DOHH2 (cell line): Measurements from ENCODE around the gene FKBP2.

Experiments
- EZH2phosphoT487 ChIP-seq: fragments of 200-600 bp; sonication (generic); IDR thresholded peaks from 2 replicates; pipeline ENCODE4 v1.6.1; 2017; ENCODE audit warnings: borderline replicate concordance, mild to moderate bottlenecking, antibody characterized with exemption, low read length, moderate library complexity, mixed read lengths
- TF ChIP-seq, protein P1 (sequence below): fragments of 200-600 bp; sonication (generic); IDR thresholded peaks from one replicate; pipeline ENCODE4 v1.5.1; 2014; ENCODE audit warnings: antibody characterized with exemption, mild to moderate bottlenecking, low read depth, low read length; ENCODE audit not compliant: poor library complexity, severe bottlenecking

- TF ChIP-seq, protein P1, sequence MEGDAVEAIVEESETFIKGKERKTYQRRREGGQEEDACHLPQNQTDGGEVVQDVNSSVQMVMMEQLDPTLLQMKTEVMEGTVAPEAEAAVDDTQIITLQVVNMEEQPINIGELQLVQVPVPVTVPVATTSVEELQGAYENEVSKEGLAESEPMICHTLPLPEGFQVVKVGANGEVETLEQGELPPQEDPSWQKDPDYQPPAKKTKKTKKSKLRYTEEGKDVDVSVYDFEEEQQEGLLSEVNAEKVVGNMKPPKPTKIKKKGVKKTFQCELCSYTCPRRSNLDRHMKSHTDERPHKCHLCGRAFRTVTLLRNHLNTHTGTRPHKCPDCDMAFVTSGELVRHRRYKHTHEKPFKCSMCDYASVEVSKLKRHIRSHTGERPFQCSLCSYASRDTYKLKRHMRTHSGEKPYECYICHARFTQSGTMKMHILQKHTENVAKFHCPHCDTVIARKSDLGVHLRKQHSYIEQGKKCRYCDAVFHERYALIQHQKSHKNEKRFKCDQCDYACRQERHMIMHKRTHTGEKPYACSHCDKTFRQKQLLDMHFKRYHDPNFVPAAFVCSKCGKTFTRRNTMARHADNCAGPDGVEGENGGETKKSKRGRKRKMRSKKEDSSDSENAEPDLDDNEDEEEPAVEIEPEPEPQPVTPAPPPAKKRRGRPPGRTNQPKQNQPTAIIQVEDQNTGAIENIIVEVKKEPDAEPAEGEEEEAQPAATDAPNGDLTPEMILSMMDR, result no peak
- TF ChIP-seq EZH2phosphoT487, result no peak
Observed at GRCh38 chr11:64201543-64201942, 39.4 kb upstream of the FKBP2 start.
